ENCODE measurements around the gene TRHDE.

Gene TRHDE

GRCh38 chr12:72717036-72717435 lies 444.9 kb downstream of the TRHDE start:
- DNase-seq (ENCODE audit: low spot score), result no peak
- FAIRE-seq, result no peak
